Measurements from ENCODE around the gene KCNAB1. TPM values are rescaled to one million over a fixed set of nuclear protein-coding genes. Genes with fewer than 3 reads are reported as not detected.

KCNAB1 gene
- total and polyA plus RNA-seq, 2 of the 8 experiments (the other 6 are each of a cell fraction or from before 2014, with no cell fraction given), result 0.51 to 2.3 TPM

GRCh38 chr3:156539802-156540201 lies 419.4 kb downstream of the KCNAB1 start:
- H3K14ac ChIP-seq (ENCODE audit: insufficient read length), result no peak overlapping the region
- no peak overlapping the region for H2BK5ac ChIP-seq (ENCODE audit: low read depth, low read length)
- WGBS, 2 experiments (ENCODE audit: extremely low coverage in 1 of 2, insufficient coverage in 1 of 2, insufficient read length in 1 of 2, insufficient replicate concordance in 2 of 2, low coverage in 1 of 2, low lambda C conversion rate in 2 of 2, missing lambda C conversion rate in 1 of 2), result 100% methylated on average over 1 of the region's 1 CpG; no CpG with 5 or more reads in 1 of the 2 experiments
- no peak overlapping the region for H4K8ac ChIP-seq (ENCODE audit: extremely low read depth, insufficient read depth, low read length)
- no peaks in the 10 kb centered on the region for H3K23me2 ChIP-seq (ENCODE audit: low read depth, low read length)
- no peaks in the 10 kb centered on the region for H3K9me3 ChIP-seq (ENCODE audit: insufficient read depth in 2 of 2, low read depth in 1 of 2, low read length in 1 of 2)
- no peaks in the 10 kb centered on the region for H3K4me1 ChIP-seq (replicated peaks in 1 of 4; ENCODE audit: control insufficient read depth in 3 of 4, insufficient read depth in 4 of 4, low read length in 3 of 4)
- H3K27ac ChIP-seq (ENCODE audit: low read depth, low read length), result no peak overlapping the region
- no peak overlapping the region for H3K4ac ChIP-seq (replicated peaks; ENCODE audit: insufficient read length, low read depth, low read length)
- POLR2A ChIA-PET (ENCODE audit: partially characterized antibody), result no interaction called here
- no peak overlapping the region for H3K4me2 ChIP-seq (ENCODE audit: insufficient read depth in 1 of 2, low read depth in 2 of 2, low read length in 2 of 2)
- H3K79me1 ChIP-seq (ENCODE audit: low read depth, low read length), result no peaks in the 10 kb centered on the region
- no peak overlapping the region for H3K4me3 ChIP-seq (ENCODE audit: extremely low read depth in 1 of 4, insufficient read depth in 2 of 4, low read depth in 3 of 4, low read length in 4 of 4)
- peaks cover 8 to 45% (median 25%) of the 10 kb centered on the region in 4 experiments for H3K36me3 ChIP-seq (ENCODE audit: control insufficient read depth in 2 of 4, insufficient read depth in 4 of 4, low read length in 3 of 4)
- no peak overlapping the region for H4K91ac ChIP-seq (replicated peaks; ENCODE audit: insufficient read length, low read length)
- no peaks in the 10 kb centered on the region for H4K20me1 ChIP-seq (replicated peaks in 1 of 2; ENCODE audit: control insufficient read depth in 1 of 2, insufficient read depth in 2 of 2, low read length in 2 of 2)
- no peak overlapping the region for H2BK20ac ChIP-seq (ENCODE audit: low read length)
- no peak overlapping the region for H2BK15ac ChIP-seq (ENCODE audit: low read length)
- FAIRE-seq (no peak), DNase-seq (ENCODE audit: low read depth in 1 of 2, low spot score in 2 of 2) (no peak)
- no peak overlapping the region for H2AFZ ChIP-seq (ENCODE audit: low read length)
- 0 out of 4 replicates have a peak, but pooled peaks cover 0 to 3% of the 10 kb centered on the region in 2 experiments for H3K79me2 ChIP-seq (ENCODE audit: control insufficient read depth in 1 of 2, insufficient read depth in 2 of 2, low read length in 2 of 2)
- H3K9ac ChIP-seq (replicated peaks in 1 of 4; ENCODE audit: extremely low read depth in 1 of 4, low read depth in 3 of 4, low read length in 3 of 4), result no peak overlapping the region
- no peak overlapping the region for H3K23ac ChIP-seq (ENCODE audit: insufficient read length)
- CTCF ChIA-PET (ENCODE audit: partially characterized antibody), result interaction anchor here (1.1 to 1.5 kb wide), 2 partner anchors 365 to 387 kb away, joined by 4 to 7 read pairs; no protein-coding TSS in a partner anchor
- peak; percentile 33; the same call in 1 of the 2 replicates for TF ChIP-seq POLR2AphosphoS5 (IDR thresholded peaks at IDR 0.05; ENCODE audit: low read depth, low read length)
- no peak for TF ChIP-seq SP4 (IDR thresholded peaks at IDR 0.05; ENCODE audit: low read length)
- H4K5ac ChIP-seq (ENCODE audit: insufficient read length, low read depth, low read length), result no peak overlapping the region
- no peak overlapping the region for H3K18ac ChIP-seq (ENCODE audit: extremely low read depth, low read length)
- no peak overlapping the region for H2BK120ac ChIP-seq (replicated peaks; ENCODE audit: low read depth, low read length)
- no peak overlapping the region for H2BK12ac ChIP-seq (ENCODE audit: low read depth, low read length)
- no peaks in the 10 kb centered on the region for H3K27me3 ChIP-seq (replicated peaks in 1 of 4; ENCODE audit: control insufficient read depth in 3 of 4, extremely low read depth in 1 of 4, insufficient read depth in 3 of 4, low read length in 3 of 4)
- H2AK5ac ChIP-seq (ENCODE audit: low read depth, low read length), result no peak overlapping the region
- no peak overlapping the region for H3K56ac ChIP-seq (replicated peaks; ENCODE audit: insufficient read length, low read depth, low read length)

All from H1 (cell line).